HL-60 (cell line): ENCODE results near the gene DLK1.

Experiments used
- POLR2AphosphoS5 ChIP-seq: IDR thresholded peaks from 2 replicates; pipeline ENCODE4 v1.6.1; 2012; ENCODE audit warnings: low read depth
- TF ChIP-seq, protein P1 (sequence below): IDR thresholded peaks from one replicate; pipeline ENCODE4 v1.5.1; 2011; ENCODE audit warnings: low read length, control low read depth, inconsistent platforms; ENCODE audit not compliant: insufficient read depth
- TF ChIP-seq, protein P2 (sequence below): IDR thresholded peaks from 2 replicates; pipeline ENCODE4 v1.6.1; 2012; ENCODE audit warnings: low read depth; ENCODE audit not compliant: insufficient replicate concordance

DNA sequence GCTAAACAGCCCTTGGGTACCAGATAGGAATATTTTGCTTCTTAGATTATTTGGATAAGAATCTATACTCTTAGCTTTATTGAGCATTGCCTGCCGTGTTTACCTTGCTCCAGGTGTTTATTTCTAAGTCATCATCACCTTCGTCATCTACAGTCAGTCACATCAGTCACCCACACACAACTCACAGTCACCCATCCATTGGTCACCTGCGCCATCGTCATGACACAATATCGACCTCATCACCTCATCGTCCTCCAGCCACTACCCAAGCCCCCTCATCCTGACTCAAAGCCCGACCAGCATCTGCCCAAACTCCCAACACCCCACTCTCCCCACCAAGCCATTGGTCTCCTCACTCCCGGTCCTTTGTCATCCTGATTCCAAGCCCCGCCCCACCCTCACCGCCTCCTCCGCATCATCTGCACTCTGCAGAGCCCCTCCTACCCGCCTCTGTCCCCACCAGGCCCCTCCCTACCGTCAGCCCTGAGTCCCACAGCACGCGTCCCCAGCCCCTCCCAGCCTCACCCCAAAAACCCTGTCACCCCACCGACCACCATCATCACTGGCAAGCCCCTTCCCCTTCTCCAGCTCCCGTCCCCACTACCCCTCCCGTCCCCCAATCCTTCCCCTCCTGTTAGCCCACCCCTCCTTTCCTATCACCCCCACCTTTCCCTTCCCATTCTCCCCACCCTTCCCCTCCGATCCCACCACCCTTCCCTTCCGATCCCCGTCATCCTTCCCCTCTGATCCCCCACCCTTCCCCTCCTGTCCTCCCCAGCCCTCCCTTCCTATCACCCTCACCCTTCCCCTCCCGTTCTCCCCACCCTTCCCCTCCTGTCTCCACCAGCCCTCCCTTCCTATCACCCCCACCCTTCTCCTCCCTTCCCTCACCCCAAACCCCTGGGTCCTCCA lies 9.8 kb downstream of the DLK1 start:
- no peak for TF ChIP-seq POLR2AphosphoS5
- TF ChIP-seq, protein P1, sequence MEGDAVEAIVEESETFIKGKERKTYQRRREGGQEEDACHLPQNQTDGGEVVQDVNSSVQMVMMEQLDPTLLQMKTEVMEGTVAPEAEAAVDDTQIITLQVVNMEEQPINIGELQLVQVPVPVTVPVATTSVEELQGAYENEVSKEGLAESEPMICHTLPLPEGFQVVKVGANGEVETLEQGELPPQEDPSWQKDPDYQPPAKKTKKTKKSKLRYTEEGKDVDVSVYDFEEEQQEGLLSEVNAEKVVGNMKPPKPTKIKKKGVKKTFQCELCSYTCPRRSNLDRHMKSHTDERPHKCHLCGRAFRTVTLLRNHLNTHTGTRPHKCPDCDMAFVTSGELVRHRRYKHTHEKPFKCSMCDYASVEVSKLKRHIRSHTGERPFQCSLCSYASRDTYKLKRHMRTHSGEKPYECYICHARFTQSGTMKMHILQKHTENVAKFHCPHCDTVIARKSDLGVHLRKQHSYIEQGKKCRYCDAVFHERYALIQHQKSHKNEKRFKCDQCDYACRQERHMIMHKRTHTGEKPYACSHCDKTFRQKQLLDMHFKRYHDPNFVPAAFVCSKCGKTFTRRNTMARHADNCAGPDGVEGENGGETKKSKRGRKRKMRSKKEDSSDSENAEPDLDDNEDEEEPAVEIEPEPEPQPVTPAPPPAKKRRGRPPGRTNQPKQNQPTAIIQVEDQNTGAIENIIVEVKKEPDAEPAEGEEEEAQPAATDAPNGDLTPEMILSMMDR, result no peak
- TF ChIP-seq, protein P2, sequence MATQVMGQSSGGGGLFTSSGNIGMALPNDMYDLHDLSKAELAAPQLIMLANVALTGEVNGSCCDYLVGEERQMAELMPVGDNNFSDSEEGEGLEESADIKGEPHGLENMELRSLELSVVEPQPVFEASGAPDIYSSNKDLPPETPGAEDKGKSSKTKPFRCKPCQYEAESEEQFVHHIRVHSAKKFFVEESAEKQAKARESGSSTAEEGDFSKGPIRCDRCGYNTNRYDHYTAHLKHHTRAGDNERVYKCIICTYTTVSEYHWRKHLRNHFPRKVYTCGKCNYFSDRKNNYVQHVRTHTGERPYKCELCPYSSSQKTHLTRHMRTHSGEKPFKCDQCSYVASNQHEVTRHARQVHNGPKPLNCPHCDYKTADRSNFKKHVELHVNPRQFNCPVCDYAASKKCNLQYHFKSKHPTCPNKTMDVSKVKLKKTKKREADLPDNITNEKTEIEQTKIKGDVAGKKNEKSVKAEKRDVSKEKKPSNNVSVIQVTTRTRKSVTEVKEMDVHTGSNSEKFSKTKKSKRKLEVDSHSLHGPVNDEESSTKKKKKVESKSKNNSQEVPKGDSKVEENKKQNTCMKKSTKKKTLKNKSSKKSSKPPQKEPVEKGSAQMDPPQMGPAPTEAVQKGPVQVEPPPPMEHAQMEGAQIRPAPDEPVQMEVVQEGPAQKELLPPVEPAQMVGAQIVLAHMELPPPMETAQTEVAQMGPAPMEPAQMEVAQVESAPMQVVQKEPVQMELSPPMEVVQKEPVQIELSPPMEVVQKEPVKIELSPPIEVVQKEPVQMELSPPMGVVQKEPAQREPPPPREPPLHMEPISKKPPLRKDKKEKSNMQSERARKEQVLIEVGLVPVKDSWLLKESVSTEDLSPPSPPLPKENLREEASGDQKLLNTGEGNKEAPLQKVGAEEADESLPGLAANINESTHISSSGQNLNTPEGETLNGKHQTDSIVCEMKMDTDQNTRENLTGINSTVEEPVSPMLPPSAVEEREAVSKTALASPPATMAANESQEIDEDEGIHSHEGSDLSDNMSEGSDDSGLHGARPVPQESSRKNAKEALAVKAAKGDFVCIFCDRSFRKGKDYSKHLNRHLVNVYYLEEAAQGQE, result no peak
